Measurements from ENCODE around the gene NCK2. TPM values are rescaled to one million over a fixed set of nuclear protein-coding genes. Genes with fewer than 3 reads are reported as not detected.

The NCK2 gene
- total RNA-seq, 1 donor from 2014 or later, result 55.2 TPM

DNA sequence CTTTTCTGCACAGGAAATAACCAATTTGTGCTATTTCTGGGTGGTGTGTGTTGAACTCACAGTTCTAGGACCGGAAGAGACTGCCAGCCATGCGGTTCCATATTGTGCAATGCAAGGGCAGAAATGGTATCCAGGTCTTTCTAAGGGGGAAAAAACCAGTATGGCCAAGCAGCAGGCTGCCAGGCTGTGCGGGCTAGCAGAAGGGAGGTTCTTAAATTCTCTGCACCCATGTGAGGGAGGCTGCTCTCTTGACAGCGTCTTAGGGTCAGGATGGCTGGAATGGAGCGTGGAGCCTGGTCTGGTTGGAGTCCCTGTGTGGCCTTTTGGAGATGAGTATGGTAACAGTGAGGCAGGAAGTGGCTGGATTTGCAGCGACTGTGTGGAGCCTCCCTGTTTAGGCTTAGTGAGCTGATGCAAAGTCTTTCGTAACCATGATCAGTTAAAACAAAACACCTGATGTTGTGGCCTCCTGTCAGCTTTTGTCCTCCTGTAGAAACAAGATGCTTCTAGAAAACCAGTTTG is 52.6 kb downstream of the NCK2 start:
- peak overlapping the region; percentile 30 for H3K27ac Mint-ChIP-seq (ENCODE audit: unreplicated experiment)
- no peaks in the 10 kb centered on the region for H3K27me3 Mint-ChIP-seq (ENCODE audit: low read depth)
- TF ChIP-seq, protein P1, sequence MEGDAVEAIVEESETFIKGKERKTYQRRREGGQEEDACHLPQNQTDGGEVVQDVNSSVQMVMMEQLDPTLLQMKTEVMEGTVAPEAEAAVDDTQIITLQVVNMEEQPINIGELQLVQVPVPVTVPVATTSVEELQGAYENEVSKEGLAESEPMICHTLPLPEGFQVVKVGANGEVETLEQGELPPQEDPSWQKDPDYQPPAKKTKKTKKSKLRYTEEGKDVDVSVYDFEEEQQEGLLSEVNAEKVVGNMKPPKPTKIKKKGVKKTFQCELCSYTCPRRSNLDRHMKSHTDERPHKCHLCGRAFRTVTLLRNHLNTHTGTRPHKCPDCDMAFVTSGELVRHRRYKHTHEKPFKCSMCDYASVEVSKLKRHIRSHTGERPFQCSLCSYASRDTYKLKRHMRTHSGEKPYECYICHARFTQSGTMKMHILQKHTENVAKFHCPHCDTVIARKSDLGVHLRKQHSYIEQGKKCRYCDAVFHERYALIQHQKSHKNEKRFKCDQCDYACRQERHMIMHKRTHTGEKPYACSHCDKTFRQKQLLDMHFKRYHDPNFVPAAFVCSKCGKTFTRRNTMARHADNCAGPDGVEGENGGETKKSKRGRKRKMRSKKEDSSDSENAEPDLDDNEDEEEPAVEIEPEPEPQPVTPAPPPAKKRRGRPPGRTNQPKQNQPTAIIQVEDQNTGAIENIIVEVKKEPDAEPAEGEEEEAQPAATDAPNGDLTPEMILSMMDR (IDR thresholded peaks at IDR 0.05), result no peak
- H3K36me3 Mint-ChIP-seq (ENCODE audit: low read depth), result peaks cover 2% of the 10 kb centered on the region
- no peak for DNase-seq (ENCODE audit: low spot score)
- H3K4me1 Mint-ChIP-seq (ENCODE audit: low read depth), result peaks cover 57% of the 10 kb centered on the region
- H3K4me3 Mint-ChIP-seq (ENCODE audit: unreplicated experiment), result no peak overlapping the region
- H3K9me3 Mint-ChIP-seq (ENCODE audit: low read depth), result no peaks in the 10 kb centered on the region

DNA sequence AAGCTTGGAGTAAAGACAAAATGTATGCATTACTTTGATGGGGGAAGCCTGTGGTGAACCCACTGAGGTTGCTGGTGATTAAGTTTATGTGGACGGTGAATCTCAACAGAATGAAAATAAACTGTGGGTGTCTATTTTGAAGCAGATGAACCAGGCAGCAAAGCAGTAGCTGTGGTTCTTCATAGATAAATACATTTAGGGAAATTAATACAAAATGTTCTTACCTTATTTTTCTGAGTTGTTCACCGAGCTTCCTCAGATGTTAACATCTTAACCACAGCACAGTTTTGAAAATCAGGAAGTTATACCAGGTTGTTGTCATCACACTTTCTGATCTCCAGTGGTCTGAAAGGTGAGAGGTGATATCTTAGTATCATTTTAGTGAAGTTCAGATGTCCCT is 53.9 kb downstream of the NCK2 start:
- H3K9me3 Mint-ChIP-seq (ENCODE audit: low read depth), result no peaks in the 10 kb centered on the region
- DNase-seq (ENCODE audit: low spot score), result no peak
- peaks cover 62% of the 10 kb centered on the region for H3K4me1 Mint-ChIP-seq (ENCODE audit: low read depth)
- TF ChIP-seq, protein P1 (IDR thresholded peaks at IDR 0.05), result no peak
- H3K36me3 Mint-ChIP-seq (ENCODE audit: low read depth), result peaks cover 2% of the 10 kb centered on the region
- peak overlapping the region; percentile 46 for H3K27ac Mint-ChIP-seq (ENCODE audit: unreplicated experiment)
- no peaks in the 10 kb centered on the region for H3K27me3 Mint-ChIP-seq (ENCODE audit: low read depth)
- H3K4me3 Mint-ChIP-seq (ENCODE audit: unreplicated experiment), result no peak overlapping the region

DNA sequence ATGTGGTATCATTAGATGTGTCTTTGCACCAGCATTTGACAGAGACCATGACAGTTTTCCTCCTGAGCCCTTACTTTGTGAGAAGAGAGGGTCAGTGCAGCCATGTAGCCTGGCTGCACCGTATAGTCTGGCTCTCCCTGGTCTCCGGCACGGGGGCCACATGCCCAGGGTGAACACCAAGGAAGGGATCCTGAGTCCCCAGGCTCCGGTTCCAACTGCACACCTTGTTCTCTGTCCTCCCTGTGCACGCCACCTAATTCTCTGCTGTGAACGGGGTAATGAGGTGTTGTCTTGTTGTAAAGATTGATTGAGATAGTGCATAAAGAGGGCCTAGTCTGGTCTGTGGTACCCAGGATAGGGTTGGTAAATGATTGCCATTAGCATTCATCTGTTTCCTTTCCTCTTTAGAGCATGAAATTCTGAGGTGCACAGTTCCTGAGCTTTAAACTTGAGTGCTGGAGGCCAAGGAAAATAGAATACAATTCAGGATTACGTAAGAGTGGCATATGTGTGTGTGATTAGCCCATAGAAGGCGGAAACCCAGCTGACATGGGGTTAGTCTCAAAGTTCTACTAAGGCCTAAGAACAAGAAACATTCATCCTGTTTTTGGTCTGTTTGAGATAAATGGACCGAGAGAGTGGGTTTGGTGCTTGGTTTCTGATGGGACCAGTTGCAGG is 55.5 kb downstream of the NCK2 start:
- TF ChIP-seq, protein P1 (IDR thresholded peaks at IDR 0.05), result no peak
- Mint-ChIP-seq H3K27me3 (ENCODE audit: low read depth) (no peaks in the 10 kb centered on the region), H3K4me1 (ENCODE audit: low read depth) (peaks cover 73% of the 10 kb centered on the region), H3K27ac (ENCODE audit: unreplicated experiment) (no peak overlapping the region), H3K36me3 (ENCODE audit: low read depth) (peaks cover 2% of the 10 kb centered on the region), H3K4me3 (ENCODE audit: unreplicated experiment) (no peak overlapping the region), H3K9me3 (ENCODE audit: low read depth) (no peaks in the 10 kb centered on the region)
- DNase-seq (ENCODE audit: low spot score), result no peak

DNA sequence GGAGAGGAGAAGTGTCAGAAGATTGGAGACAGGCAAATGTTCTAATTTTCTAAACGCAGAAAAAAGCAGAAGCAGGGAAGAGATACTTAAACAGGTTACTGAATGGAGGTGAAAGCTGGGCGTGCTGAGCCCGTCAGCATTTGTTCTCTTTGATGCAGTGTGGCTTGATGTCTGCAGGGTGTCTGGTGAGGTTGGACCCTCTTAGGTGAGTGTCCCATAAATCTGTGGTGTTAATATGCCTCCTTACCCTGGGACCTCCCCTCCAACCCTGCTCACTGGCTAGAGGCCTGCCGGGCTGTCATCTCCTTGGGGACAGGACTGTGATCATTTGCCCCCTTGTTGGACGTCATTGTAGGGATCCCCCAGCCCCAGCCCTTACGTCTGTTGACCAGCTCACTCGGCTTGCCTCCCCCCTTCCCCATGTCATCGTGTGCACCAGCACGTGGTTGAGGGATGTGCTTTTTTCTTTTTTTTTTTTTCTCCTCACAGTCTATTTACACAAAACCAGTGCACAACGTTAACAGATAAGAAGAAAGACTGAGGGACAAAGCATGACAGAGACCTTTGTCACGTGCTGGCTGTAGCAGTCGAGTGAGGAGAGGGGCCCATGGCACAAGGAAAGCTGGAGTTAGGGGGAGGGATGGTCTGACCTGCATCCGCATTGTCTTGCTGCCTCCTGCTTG is 56.4 kb downstream of the NCK2 start:
- no peaks in the 10 kb centered on the region for H3K9me3 Mint-ChIP-seq (ENCODE audit: low read depth)
- no peak overlapping the region for H3K4me3 Mint-ChIP-seq (ENCODE audit: unreplicated experiment)
- no peak for DNase-seq (ENCODE audit: low spot score)
- peaks cover 2% of the 10 kb centered on the region for H3K36me3 Mint-ChIP-seq (ENCODE audit: low read depth)
- no peaks in the 10 kb centered on the region for H3K27me3 Mint-ChIP-seq (ENCODE audit: low read depth)
- H3K27ac Mint-ChIP-seq (ENCODE audit: unreplicated experiment), result no peak overlapping the region
- TF ChIP-seq, protein P1 (IDR thresholded peaks at IDR 0.05), result no peak
- H3K4me1 Mint-ChIP-seq (ENCODE audit: low read depth), result peaks cover 67% of the 10 kb centered on the region

DNA sequence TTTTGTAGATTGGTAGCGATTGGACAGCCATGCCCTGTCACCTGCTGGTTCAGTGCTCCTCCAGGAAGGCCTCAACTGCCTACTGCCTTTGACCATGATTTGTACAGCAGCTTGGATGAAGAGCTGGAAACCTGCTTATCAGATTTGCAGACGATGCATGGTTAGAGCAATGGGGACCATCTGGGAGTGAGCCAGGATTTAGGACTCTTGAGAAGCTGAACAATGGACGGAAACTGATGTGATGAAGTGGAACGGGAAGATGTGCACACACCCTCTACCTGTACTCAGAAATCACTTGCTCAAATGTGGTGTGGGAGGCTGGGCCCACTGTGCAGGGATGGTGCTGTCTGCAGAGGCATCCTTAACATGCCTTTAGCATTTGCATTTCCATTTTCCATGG is 57.2 kb downstream of the NCK2 start:
- TF ChIP-seq, protein P1 (IDR thresholded peaks at IDR 0.05), result no peak
- Mint-ChIP-seq H3K4me1 (ENCODE audit: low read depth) (peaks cover 58% of the 10 kb centered on the region), H3K27me3 (ENCODE audit: low read depth) (no peaks in the 10 kb centered on the region), H3K36me3 (ENCODE audit: low read depth) (peaks cover 2% of the 10 kb centered on the region), H3K9me3 (ENCODE audit: low read depth) (no peaks in the 10 kb centered on the region), H3K4me3 (ENCODE audit: unreplicated experiment) (no peak overlapping the region), H3K27ac (ENCODE audit: unreplicated experiment) (no peak overlapping the region)
- no peak for DNase-seq (ENCODE audit: low spot score)
